Adrenal gland (tissue), 5 donors: ENCODE results near the gene JTB.

Experiments used
- POLR2A ChIP-seq, 2 donors: fragments of 450-650 bp; IDR thresholded peaks; one replicate each; pipeline ENCODE4 v1.6.1; 2017; ENCODE audit warnings: antibody characterized with exemption in 2 of 2, mild to moderate bottlenecking in 2 of 2, moderate library complexity in 1 of 2
- TF ChIP-seq, protein P1 (sequence below), 6 experiments: fragments of 450-650 bp in 4 of 6; fragments of 200-600 bp in 2 of 6; sonication (generic) in 1 of 6; IDR thresholded peaks; 1 replicate in 5 of 6; 2 replicates in 1 of 6; pipeline versions ENCODE4 v1.5.1 to v1.8.0; 2016 to 2021; ENCODE audit warnings: antibody characterized with exemption in 6 of 6, mild to moderate bottlenecking in 2 of 6, moderate library complexity in 1 of 6
- donor health status: DM: no; HTN: no; CAD: no.

DNA sequence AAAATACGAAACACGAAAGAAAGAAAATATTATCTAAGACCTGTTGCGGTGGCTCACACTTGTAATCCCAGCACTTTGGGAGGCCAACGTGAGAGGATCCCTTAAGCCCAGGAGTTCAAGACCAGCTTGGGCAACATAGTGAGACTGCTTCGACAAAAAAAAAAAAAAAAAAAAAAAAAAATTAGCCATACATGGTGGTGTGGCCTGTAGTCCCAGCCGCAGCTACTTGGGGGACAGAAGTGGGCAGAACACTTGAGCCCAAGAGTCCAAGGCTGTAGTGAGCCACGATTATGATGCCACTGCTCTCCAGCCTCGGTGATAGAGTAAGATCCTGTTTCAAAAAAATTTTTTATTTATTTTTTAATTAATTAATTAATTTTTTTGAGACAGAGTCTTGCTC is 10.1 kb upstream of the JTB start:
- TF ChIP-seq POLR2A (IDR thresholded peaks at IDR 0.05): no peak
- TF ChIP-seq, protein P1, sequence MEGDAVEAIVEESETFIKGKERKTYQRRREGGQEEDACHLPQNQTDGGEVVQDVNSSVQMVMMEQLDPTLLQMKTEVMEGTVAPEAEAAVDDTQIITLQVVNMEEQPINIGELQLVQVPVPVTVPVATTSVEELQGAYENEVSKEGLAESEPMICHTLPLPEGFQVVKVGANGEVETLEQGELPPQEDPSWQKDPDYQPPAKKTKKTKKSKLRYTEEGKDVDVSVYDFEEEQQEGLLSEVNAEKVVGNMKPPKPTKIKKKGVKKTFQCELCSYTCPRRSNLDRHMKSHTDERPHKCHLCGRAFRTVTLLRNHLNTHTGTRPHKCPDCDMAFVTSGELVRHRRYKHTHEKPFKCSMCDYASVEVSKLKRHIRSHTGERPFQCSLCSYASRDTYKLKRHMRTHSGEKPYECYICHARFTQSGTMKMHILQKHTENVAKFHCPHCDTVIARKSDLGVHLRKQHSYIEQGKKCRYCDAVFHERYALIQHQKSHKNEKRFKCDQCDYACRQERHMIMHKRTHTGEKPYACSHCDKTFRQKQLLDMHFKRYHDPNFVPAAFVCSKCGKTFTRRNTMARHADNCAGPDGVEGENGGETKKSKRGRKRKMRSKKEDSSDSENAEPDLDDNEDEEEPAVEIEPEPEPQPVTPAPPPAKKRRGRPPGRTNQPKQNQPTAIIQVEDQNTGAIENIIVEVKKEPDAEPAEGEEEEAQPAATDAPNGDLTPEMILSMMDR (IDR thresholded peaks at IDR 0.05): no peak
